WI38 (cell line): Measurements from ENCODE around the gene FARSA.

Experiments used
- H3K4me3 ChIP-seq: 2 replicates; pipeline ENCODE4 v1.5.1; 2011; ENCODE audit warnings: low read depth, mild to moderate bottlenecking, control low read depth, low read length
- CTCF ChIP-seq: IDR thresholded peaks from 2 replicates; pipeline ENCODE4 v1.5.1; 2012; ENCODE audit warnings: low read depth, mild to moderate bottlenecking, control low read depth, low read length

FARSA gene

DNA sequence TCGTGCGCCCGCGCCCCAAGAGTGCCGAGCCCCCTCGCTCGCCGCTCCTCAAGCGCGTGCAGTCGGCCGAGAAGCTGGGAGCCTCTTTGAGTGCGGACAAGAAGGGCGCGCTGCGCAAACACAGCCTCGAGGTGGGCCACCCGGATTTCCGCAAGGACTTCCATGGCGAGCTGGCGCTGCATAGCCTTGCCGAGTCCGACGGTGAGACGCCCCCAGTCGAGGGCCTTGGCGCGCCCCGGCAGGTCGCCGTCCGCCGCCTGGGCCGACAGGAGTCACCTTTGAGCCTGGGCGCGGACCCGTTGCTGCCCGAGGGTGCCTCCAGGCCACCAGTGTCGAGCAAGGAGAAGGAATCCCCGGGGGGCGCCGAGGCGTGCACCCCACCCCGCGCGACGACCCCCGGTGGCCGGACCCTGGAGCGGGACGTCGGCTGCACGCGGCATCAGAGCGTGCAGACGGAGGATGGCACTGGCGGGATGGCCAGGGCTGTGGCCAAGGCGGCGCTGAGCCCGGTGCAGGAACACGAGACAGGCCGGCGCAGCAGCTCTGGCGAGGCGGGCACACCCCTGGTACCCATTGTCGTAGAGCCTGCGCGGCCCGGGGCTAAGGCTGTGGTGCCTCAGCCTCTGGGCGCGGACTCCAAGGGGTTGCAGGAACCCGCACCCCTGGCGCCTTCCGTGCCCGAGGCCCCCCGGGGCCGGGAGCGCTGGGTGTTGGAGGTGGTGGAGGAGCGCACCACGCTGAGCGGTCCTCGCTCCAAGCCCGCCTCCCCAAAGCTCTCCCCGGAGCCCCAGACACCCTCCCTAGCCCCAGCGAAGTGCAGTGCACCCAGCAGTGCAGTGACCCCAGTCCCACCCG, 59.4 kb downstream of the FARSA start:
- TF ChIP-seq CTCF = no peak
- no peak overlapping the region for H3K4me3 ChIP-seq

- TF ChIP-seq CTCF = no peak
- no peak overlapping the region for H3K4me3 ChIP-seq
Observed at GRCh38 chr19:12872941-12873890, 60.3 kb downstream of the FARSA start.
